ENCODE results near the gene PTH1R.

Gene PTH1R

DNA sequence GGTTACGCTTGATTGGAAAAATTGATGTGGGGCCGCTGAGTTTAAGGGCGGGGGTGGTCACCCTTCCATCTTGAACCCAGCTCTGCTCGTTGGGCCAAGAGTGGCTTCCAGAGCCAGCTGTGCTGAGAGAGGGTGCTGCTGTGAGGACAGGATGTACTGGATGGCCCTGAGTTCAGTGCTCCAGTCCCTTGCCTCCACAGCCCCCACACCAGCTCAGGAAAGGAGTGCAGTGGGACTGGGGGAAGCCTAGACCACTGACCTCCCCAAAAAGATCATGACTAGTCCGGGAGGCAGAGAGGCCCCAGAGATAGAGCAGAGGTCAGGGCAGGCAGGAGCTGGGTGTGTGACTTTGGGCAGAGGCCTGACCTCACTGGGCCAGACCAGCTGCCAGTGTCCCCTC lies 4.0 kb upstream of the PTH1R start:
- Histone ChIP-seq H3K4me2 (ENCODE audit: low read length) (no peak overlapping the region), H3K27ac (ENCODE audit: low read depth, low read length) (no peak overlapping the region), H3K36me3 (ENCODE audit: control insufficient read depth, low read length) (no peaks in the 10 kb centered on the region), H3K4me1 (ENCODE audit: control insufficient read depth, low read length) (peaks cover 21% of the 10 kb centered on the region), H3K9me3 (ENCODE audit: control insufficient read depth, insufficient read depth, low read length) (no peaks in the 10 kb centered on the region), H3F3A (ENCODE audit: control insufficient read depth, insufficient read depth) (no peaks in the 10 kb centered on the region), H4K20me1 (ENCODE audit: control insufficient read depth, insufficient read depth, low read depth, low read length) (no peaks in the 10 kb centered on the region), H3K27me3 (ENCODE audit: control insufficient read depth, low read length) (peaks cover 33% of the 10 kb centered on the region), H3K79me2 (ENCODE audit: control insufficient read depth, low read length) (no peaks in the 10 kb centered on the region), H3K9me2 (replicated peaks; ENCODE audit: control insufficient read depth, low read length) (no peaks in the 10 kb centered on the region), H3K4me3 (ENCODE audit: low read length) (no peak overlapping the region)
- TF ChIP-seq, protein P1, sequence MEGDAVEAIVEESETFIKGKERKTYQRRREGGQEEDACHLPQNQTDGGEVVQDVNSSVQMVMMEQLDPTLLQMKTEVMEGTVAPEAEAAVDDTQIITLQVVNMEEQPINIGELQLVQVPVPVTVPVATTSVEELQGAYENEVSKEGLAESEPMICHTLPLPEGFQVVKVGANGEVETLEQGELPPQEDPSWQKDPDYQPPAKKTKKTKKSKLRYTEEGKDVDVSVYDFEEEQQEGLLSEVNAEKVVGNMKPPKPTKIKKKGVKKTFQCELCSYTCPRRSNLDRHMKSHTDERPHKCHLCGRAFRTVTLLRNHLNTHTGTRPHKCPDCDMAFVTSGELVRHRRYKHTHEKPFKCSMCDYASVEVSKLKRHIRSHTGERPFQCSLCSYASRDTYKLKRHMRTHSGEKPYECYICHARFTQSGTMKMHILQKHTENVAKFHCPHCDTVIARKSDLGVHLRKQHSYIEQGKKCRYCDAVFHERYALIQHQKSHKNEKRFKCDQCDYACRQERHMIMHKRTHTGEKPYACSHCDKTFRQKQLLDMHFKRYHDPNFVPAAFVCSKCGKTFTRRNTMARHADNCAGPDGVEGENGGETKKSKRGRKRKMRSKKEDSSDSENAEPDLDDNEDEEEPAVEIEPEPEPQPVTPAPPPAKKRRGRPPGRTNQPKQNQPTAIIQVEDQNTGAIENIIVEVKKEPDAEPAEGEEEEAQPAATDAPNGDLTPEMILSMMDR (IDR thresholded peaks at IDR 0.05; ENCODE audit: low read depth, low read length, poor library complexity, severe bottlenecking): no peak
- no peak for TF ChIP-seq EZH2phosphoT487 (IDR thresholded peaks at IDR 0.05; ENCODE audit: borderline replicate concordance, low read length)

DNA sequence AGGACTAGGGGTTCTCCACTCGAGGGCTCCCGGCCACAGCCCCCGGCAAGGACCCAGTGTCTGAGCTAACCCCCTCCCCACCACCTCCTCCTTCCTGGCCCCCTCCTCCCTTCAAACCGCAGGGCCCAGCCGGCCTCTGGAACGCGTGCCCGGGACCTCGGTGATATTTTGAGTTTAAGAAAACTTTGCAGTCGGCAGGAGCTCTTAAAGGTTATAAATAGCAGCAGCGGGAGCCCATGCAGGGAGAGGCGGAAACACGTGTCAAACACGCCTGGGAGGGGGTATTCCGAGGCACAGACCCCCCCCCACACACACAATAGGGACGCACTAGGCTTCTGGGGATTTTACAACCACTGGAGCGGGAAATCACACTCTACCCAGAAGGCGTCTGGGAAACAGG lies 3.1 kb upstream of the PTH1R start:
- Histone ChIP-seq H3K27me3 (ENCODE audit: control insufficient read depth, low read length) (peaks cover 28% of the 10 kb centered on the region), H4K20me1 (ENCODE audit: control insufficient read depth, insufficient read depth, low read depth, low read length) (no peaks in the 10 kb centered on the region)

DNA sequence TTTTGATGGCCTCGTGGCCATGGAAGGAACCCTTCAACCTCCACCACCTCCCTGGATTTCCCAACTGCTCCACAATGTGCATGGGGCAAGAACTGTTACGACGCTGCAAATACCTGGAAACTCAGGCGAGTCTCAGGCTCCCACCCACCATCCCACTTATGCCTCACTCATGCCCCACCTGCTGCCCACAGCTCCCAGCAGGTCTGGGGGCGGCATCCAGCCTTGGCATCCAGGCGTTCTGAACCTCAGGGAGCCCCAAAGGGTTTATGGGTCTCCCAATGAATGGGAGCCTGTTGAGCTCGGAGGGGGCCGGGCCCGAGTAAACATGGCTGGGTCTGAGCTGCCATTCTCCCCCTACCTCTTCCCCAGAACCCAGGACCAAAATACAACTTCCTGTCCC lies 2.0 kb upstream of the PTH1R start:
- no peak overlapping the region for H3K4me3 ChIP-seq (ENCODE audit: low read length)
- H3K9me3 ChIP-seq (ENCODE audit: control insufficient read depth, insufficient read depth, low read length): no peaks in the 10 kb centered on the region
- H3K27me3 ChIP-seq (ENCODE audit: control insufficient read depth, low read length): peaks cover 26% of the 10 kb centered on the region
- no peak for TF ChIP-seq EZH2phosphoT487 (IDR thresholded peaks at IDR 0.05; ENCODE audit: borderline replicate concordance, low read length)
- TF ChIP-seq, protein P1 (IDR thresholded peaks at IDR 0.05; ENCODE audit: low read depth, low read length, poor library complexity, severe bottlenecking): no peak
- H3K36me3 ChIP-seq (ENCODE audit: control insufficient read depth, low read length): no peaks in the 10 kb centered on the region
- no peak overlapping the region for H3K27ac ChIP-seq (ENCODE audit: low read depth, low read length)
- no peaks in the 10 kb centered on the region for H3K79me2 ChIP-seq (ENCODE audit: control insufficient read depth, low read length)
- peaks cover 21% of the 10 kb centered on the region for H3K4me1 ChIP-seq (ENCODE audit: control insufficient read depth, low read length)
- no peaks in the 10 kb centered on the region for H4K20me1 ChIP-seq (ENCODE audit: control insufficient read depth, insufficient read depth, low read depth, low read length)
- H3K4me2 ChIP-seq (ENCODE audit: low read length): no peak overlapping the region
- H3F3A ChIP-seq (ENCODE audit: control insufficient read depth, insufficient read depth): no peaks in the 10 kb centered on the region
- no peaks in the 10 kb centered on the region for H3K9me2 ChIP-seq (replicated peaks; ENCODE audit: control insufficient read depth, low read length)

More for the DNA sequence above, 3.1 kb upstream of the PTH1R start:
- Histone ChIP-seq H3K9me3 (ENCODE audit: control insufficient read depth, insufficient read depth, low read length) (no peaks in the 10 kb centered on the region), H3K79me2 (ENCODE audit: control insufficient read depth, low read length) (no peaks in the 10 kb centered on the region), H3K4me2 (ENCODE audit: low read length) (no peak overlapping the region), H3K27ac (ENCODE audit: low read depth, low read length) (no peak overlapping the region), H3F3A (ENCODE audit: control insufficient read depth, insufficient read depth) (no peaks in the 10 kb centered on the region), H3K9me2 (replicated peaks; ENCODE audit: control insufficient read depth, low read length) (no peaks in the 10 kb centered on the region), H3K36me3 (ENCODE audit: control insufficient read depth, low read length) (no peaks in the 10 kb centered on the region), H3K4me3 (ENCODE audit: low read length) (no peak overlapping the region), H3K4me1 (ENCODE audit: control insufficient read depth, low read length) (peaks cover 21% of the 10 kb centered on the region)
- TF ChIP-seq, protein P1 (IDR thresholded peaks at IDR 0.05; ENCODE audit: low read depth, low read length, poor library complexity, severe bottlenecking): no peak
- TF ChIP-seq EZH2phosphoT487 (IDR thresholded peaks at IDR 0.05; ENCODE audit: borderline replicate concordance, low read length): no peak
